GM18909 (cell line): ENCODE results near the gene SLBP.

Experiments
- ATAC-seq: cut with Tn5 transposase; IDR thresholded peaks from one replicate; pipeline ENCODE4 v1.9.1; 2021; ENCODE audit warnings: mild to moderate bottlenecking; ENCODE audit not compliant: unreplicated experiment, poor library complexity

The SLBP gene

GRCh38 chr4:1712216-1713002, at the start of gene SLBP:
Gene SLBP, minus strand, starts transcription at chr4:1712319. Its CDS starts 131 bp downstream, at chr4:1712188.
- ATAC-seq, result peak; percentile 78

GRCh38 chr4:1761130-1761689, 49.1 kb upstream of the SLBP start:
- no peak for ATAC-seq

- ATAC-seq, result no peak
Measured at GRCh38 chr4:1760521-1761071, 48.5 kb upstream of the SLBP start.

- no peak for ATAC-seq
Measured at GRCh38 chr4:1759818-1760223, 47.7 kb upstream of the SLBP start.

- ATAC-seq, result no peak
Measured at GRCh38 chr4:1759170-1759817, 47.2 kb upstream of the SLBP start.

GRCh38 chr4:1758306-1759121, 46.4 kb upstream of the SLBP start:
- no peak for ATAC-seq

GRCh38 chr4:1757836-1758235, 45.7 kb upstream of the SLBP start:
- no peak for ATAC-seq

GRCh38 chr4:1756893-1757779, 45.0 kb upstream of the SLBP start:
- ATAC-seq, result no peak

- no peak for ATAC-seq
Measured at GRCh38 chr4:1756079-1756478, 44.0 kb upstream of the SLBP start.

- no peak for ATAC-seq
Measured at GRCh38 chr4:1755297-1755696, 43.2 kb upstream of the SLBP start.

- ATAC-seq, result no peak
Measured at GRCh38 chr4:1754336-1754735, 42.2 kb upstream of the SLBP start.

GRCh38 chr4:1753697-1754311, 41.7 kb upstream of the SLBP start:
- no peak for ATAC-seq

- no peak for ATAC-seq
Measured at GRCh38 chr4:1753294-1753696, 41.2 kb upstream of the SLBP start.

GRCh38 chr4:1752284-1753041, 40.3 kb upstream of the SLBP start:
- ATAC-seq, result no peak

GRCh38 chr4:1751919-1752283, 39.8 kb upstream of the SLBP start:
- ATAC-seq, result no peak

- no peak for ATAC-seq
Measured at GRCh38 chr4:1751155-1751918, 39.2 kb upstream of the SLBP start.

GRCh38 chr4:1750381-1751154, 38.4 kb upstream of the SLBP start:
- ATAC-seq, result no peak
